HPDE6-E6E7 (cell line): ENCODE results near the gene GPHA2.
"Not testable (repeated sequence)": the region's sequence is repeated elsewhere in the genome, so short reads cannot be mapped to it uniquely, and the experiment has no call there.

Experiments
- DNase-seq: peaks from one replicate; pipeline ENCODE4 v3.0.0; 2011; ENCODE audit warnings: missing footprints; ENCODE audit errors: extremely low spot score

The GPHA2 gene, protein sequence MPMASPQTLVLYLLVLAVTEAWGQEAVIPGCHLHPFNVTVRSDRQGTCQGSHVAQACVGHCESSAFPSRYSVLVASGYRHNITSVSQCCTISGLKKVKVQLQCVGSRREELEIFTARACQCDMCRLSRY

DNA sequence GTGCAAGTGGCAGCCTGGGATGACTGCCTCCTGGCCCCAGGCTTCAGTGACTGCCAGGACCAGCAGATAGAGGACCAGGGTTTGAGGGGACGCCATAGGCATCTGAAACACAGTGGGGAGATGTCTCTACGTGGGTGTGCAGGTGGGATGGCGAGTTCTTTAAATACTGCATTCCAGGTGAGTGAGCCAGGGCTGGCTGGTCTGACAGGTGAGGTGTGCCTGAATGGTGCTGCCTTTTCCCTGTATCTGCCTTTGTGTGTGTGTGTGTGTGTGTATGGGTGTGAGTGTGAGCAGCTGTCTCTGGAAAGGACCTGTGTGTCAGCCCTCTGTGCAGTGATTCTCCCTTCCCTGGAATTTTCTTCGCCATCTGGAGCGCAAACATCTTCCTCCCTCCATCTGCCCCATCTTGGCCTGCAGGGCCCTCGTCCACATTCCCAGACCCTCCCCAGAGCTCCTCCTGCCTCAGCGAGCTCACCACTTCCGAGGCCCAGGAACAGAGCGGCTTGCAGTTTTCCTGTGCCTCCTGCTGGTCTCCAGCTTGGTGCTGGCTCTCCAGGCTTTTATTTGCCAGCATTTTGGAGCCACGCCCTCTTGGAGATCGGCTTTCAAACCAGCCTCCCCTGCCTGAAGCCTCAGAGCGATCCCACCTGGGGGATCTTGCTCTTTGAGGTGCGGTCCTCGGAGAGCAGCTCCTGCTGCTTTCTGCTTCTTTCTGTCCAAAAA lies at the start of gene GPHA2:
Gene GPHA2 (minus strand): TSS at position 535 of the 723 bp plus-strand sequence. CDS start 433 bp downstream, at position 102.
- no peak for DNase-seq

DNA sequence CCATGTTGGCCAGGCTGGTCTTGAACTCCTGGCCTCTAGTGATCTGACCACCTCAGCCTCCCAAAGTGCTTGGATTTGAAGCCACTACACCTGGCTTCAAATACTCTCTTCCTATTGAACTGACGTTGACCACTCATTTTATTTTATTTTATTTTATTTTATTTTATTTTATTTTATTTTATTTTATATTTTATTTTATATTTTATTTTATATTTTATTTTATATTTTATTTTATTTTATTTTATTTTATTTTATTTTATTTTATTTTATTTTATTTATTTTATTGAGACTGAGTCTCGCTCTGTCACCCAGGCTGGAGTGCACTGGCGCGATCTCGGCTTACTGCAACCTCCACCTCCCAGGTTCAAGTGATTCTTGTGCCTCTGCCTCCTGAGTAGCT lies 47.6 kb upstream of the GPHA2 start:
- DNase-seq, result not testable (repeated sequence)

DNA sequence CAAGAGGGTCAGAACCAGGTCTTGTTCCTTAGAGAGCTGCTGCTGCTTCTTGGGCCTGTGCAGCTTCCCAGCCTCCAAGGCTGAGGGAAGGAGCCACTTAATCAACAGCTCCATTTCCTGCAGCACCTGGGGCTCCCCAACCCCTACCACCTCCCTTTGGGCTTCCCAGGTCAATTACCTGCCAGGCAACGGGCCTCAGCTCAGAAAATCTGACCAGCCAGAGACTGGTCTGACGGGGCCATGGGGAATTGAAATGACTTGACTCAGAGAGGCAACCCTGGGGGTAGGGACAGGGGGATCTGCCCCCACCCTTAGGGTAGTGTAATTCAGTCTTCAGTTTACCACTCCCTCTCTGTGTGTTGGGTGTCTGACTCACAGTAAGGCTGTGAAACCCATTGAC lies 41.0 kb upstream of the GPHA2 start:
- no peak for DNase-seq

DNA sequence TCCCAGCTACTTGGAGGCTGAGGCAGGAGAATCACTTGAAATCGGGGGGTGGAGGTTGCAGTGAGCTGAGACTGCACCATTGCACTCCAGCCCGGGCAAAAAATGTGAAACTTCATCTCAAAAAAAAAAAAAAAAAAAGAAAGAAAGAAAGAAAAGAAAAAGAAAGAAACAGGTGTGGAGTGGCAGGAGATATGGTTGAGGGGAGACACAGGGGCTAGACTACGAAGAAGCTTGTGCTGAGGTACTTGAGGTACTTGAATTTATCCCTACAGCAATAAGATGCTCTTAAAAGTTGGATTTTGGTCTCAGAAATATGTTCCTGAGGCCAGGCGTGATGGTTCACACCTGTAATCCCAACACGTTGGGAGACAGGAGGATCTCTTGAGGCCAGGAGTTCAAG lies 38.4 kb upstream of the GPHA2 start:
- DNase-seq, result no peak

DNA sequence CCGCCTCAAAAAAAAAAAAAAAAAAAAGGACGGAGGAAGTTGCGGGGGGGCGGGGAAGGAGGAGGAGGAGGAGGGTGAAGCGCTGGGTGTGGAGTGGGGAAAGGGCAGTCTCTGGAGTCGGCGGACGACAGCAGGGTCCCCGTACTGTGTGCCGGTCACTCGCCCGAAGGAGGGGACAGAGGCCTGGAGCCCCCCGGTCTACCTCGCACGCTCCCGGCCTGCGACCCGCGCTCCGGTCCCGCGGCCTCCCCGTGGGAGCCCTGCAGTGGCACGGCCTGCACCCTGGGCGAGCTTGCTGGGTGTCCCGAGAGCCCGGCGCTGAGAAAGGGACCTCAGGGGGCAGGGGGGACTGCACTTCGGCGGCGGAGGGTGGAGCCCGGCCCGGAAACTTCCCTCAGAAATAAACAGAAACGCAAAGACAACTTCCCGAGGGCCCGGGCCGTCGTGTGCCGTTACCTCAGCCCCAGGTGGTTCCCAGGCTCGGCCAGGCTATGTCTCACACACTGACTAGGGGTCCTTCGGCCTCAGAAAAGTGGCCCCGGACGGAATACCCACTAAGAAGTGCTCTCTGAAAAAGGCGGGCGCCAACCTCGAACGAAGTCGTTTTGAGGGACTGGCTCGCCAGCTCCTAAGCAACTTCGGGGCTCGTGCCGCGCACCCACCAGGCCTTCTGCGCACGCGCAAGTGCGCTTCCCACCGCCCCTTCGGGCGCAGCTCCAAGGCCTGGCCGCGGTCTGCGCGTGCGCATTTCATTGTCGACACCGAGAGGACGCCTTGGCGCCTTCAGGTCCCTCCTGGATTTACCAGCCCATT lies 35.9 kb upstream of the GPHA2 start, which contains the start of gene MAJIN:
Gene MAJIN (minus strand): TSS at position 688 of the 813 bp plus-strand sequence. CDS start 12,703 bp downstream, outside the sequence.
- DNase-seq, result peak; percentile 57

DNA sequence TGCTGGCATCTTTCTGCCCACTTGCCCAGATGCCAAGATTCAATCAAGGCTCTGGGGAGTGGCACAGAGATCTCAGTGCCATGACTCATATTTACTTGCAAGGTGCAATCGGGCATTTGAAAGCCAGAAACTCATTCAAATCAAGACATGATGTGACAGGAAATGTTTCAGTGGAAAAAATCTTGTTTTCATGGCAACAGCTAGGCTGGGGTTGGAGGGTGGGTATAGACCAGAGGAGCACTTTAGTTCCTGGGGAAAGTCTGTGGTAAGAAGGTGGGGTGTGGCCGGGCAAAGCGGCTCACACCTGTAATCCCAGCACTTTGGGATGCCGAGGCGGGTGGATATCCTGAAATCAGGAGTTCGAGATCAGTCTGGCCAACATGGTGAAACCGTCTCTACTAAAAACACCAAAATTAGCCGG lies 35.0 kb upstream of the GPHA2 start:
- DNase-seq, result peak; percentile 78

DNA sequence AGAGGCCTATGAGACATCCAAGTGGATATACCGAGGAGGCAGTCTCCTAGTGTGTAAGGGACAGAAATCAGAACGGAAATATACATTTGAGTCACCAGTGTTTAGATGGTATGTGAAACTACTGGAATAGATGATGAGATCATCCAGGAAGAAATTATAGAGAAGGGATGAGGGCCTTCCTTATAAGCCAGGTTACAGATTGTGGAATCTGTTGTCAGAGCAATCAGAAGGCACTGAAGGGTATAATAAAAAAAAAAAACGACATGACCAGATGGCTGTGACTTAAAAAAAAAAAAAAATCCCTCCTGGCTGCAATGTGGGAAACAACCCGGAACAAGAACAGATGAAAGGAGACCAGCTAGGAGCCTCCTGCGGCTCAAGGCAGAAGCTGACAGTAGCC lies 33.5 kb upstream of the GPHA2 start:
- peak; percentile 63 for DNase-seq

DNA sequence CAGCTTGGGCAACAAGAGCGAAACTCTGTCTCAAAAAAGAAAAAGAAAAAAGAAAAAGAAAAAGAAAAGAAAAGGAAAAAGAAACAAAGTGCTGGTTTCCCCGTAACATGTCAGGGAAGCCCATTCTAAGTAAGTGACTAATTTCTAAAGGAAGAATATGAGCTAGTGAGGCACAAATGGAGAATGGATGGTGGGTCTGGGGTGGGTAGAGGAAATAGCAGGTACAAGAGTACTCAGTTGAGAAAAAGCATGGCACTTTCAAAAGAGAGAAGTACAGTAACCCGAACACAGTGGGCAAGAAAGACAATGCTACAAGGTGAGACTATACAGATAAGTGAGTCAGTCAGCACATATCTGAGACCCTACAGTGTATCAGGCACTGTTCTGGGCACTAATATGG lies 31.7 kb upstream of the GPHA2 start:
- DNase-seq, result no peak

DNA sequence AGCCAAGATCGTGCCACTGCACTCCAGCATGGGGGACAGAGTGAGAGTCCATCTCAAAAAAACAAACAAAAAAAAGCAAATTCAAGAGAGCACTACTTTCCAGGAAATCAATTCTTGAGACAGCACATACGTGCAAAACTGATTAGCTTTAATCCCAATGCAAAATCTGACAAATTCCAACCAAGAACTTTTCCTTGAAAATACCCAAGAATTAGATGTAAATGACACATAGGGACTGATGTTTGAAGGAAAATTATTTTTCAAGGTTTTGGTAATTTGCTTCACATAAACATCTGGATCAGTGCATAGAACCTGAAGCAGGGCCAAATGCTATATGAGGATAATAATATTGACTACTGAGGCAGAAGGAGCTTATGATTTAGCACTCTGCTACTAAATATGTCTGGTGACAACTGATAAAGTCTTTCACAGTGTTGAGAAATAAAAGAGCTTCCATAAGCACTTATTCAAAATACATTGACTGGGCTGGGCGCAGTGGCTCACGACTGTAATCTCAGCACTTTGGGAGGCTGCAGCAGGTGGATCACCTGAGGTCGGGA lies 27.5 kb upstream of the GPHA2 start:
- DNase-seq, result no peak

DNA sequence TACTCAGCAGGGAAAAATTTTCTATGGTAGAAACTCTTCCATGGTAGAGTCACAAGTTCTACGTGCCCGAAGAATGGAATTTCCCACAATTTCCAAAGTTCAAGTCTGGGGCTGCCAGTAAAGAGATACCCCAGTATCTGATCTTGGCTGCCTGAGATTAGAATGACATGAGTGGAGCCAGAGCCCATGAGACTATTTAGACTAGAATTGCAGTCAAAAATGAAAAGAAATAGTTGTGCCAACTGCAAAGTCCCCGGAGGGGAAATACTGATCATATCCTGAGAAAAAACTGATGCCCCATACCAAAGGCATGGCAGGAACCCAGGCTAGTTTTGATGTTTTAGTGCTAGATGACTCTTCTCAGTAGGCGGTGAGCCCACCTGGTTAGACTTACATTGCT lies 25.0 kb upstream of the GPHA2 start:
- no peak for DNase-seq

DNA sequence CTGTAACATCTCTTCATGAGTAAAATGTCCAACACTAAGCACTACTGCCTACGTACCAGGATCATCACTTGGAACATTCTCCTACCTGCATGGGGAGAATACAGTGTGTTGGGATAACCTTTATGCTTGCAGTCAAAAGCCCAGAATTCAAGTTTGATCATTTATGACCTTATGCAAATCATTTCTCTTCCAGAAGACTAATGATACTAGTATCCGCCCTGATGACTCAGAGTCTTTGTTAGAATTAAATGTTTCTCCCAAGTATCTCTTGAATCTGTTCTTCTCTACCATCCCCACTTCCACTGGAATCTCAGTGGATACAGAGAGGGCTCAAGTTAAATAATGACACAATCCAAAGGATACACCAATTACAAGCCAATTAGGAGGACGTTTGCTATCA lies 23.8 kb upstream of the GPHA2 start:
- no peak for DNase-seq

DNA sequence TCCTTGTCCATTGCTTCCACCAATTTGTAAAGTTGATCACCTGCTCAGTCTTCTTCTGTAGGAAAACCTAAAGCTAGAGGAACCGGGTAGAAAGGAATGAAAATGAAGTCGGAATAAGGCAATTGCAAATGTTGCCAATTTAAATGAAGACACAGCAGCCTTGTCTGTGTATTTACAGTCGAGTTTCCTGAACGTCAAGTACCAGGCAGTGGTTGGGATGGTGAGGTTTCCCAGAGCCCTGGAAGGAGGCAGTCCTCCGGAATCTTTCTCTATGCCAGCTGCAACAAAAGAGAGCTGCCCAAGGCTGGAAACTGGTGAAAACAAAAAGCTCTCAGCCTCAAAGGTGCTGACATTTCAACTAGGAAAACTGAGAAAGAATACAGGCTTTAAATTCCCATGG lies 18.5 kb upstream of the GPHA2 start:
- DNase-seq, result no peak

DNA sequence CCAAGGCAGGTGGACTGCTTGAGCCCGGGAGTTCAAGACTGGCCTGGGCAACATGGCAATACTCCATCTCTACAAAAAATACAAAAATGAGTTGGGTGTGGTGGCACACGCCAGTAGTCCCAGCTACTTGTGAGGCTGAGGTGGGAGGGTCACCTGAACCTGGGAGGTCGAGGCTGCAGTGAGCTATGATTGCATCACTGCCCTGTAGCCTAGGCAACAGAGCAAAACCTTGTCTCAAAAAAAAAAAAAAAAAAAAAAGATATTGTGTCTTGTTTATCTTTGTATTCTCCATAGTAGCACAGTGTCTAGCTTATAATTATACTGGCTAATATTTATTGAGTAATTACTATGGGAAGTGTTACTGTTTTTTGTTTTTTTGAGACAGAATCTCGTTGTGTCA lies 15.8 kb upstream of the GPHA2 start:
- no peak for DNase-seq

DNA sequence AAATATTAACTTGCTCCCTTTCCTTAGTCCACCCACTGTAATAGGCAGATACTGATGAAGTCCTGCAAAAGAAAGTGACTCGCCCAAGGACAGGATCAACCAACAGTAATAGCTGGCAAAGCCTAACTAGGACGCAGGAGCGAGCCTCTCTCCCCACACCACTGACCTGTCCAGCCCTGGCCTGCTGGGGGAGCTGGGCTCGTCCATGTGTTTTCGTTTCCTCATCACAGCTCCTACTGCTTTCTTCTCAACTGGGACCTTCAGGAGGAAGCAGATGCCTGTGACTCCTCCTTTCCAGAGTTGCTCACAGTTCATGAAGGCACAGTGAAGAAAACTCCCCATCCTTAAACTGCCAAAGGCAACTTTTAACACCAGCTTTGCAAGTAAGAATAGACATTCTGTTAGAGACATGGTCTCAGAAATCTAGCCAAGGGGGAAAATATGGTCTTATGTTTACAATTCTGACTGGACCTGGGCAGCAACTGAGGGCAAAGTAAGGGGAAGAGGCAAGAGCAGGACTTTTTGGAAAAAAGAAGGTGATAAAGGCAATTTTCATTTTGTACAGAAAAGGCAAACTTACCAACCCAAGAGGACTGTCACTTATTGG lies 11.6 kb upstream of the GPHA2 start:
- DNase-seq, result no peak

DNA sequence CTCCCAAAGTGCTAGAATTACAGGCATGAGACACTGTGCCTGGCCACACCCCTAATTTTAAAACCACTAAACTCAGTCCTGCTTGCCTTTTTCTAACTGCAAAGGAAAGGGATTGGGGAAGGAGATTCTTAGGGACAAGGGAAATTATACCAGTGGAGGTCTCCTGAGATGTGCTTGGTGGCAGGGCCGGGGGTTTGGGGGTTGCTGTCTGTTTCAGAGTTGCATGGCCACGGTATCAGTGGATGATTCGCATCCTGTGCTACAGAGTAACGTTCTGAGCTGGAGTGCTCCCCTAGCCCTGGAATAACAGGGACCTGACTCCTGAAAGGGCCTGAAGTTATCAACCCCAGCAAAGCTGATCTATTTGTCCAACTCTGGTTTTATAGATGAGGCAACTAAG lies 846 bp upstream of the GPHA2 start:
- no peak for DNase-seq

DNA sequence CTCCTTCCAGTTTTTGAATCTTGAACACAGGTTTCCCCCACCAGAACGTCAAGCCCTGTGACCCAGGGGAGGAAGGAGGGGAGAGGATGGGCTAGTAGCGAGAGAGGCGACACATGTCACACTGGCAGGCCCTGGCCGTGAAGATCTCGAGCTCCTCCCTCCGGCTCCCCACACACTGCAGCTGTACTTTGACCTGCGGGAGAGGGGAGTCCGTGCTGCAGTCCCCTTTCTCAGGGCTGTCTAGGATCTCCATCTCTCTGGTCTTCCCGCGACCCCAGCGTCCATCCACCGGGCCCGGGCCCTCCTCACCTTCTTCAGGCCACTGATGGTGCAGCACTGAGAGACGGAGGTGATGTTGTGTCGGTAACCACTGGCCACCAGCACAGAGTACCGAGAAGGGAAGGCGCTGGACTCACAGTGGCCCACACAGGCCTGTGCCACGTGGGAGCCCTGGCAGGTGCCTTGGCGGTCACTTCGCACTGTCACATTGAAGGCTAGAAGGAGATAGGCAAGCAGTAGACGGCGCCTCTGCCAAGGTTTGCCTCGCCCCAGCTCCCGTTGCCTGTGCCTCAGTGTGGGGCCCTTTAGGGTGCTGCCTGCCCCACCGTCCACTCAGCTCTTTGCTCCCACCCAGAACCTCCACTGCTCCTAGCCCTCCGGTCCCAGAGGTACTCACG lies 873 bp downstream of the GPHA2 start:
- DNase-seq, result no peak

DNA sequence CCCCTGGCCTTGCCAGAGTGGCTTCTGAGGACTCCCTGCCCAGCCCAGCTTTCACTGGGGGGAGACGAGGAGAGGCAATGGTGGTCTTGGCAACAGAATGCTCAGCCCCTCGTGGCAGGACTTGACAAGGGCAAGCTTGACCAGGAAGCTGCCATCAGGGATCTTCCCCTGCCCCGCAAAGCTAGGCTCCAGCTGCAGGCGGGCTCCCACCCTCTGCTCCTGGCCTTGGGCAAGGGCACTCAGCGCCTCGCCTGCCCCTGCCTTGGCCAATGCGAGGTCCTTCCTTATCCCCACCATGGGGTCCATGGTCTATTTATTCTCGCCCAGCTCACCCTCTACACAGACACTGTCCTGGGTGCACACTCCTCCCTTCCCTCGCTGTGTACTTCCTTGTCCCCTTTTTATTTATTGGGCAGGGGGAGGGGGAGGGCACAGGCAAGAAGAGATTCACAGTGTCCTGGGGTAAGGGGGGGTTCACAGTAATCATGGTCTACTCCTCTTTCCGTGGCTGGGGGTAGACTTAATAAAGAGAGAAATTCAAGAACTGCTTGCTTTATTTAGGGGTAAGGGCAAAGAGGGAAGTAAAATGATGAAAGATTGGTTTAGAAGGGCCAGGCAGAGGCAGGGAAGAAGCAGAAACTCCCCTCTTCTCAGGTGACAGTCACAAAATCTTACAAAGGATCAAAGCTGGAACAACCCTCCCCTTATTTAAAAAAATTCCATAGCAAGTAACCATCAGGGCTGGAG lies 1.6 kb downstream of the GPHA2 start:
- no peak for DNase-seq

DNA sequence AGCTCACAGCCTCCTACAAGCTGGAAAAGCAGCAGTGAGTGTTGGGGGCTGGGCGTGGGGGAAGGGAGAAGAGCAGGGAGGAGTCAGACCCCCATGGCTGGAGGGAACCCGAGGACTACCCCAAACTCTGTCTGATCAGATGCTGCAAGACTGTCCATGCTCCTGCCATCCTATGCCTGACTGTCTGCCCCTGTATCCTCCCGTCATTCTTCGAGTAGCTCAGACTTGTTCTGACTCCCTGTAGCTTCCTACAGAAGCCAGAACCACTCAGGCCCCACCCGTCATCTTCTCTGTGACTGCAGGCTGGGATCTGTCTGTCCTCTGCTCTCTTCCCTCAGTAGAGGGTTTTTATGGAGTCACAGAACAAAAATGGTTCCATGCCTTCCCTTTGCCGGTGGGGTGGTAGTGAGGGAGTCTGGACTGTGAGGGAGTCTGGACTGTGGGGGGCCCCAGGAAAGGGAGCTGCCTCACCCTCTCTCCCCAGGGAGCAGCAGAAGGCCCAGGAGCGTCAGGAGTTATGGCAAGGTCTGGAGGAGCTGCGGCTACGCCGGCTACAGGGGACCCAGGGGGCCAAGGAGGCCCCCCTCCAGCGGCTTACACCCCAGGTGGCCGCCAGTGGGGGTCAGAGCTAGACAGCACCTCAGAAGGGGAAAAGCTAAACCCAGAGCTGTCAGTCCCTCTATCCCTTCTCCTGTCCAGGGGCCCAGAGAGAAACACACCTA lies 2.3 kb downstream of the GPHA2 start:
- DNase-seq, result no peak

DNA sequence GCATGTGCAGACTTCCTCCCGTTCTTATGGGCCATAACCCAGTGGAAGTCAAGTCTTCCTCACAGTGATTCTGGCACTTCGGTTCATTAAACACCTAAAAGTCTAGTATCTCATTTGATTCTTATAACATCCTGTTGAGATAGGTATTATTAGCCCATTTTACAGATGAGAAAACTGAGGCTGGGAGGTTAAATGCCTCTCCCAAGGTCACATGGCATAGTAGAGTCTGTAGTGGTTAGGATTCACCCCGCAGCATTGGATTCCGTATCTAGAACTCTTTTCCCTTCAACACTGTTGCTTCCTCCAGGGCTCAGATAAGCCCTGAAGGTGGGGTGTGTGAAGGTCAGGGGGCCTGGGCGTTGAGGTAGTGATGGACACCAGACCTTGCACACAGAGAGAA lies 3.4 kb downstream of the GPHA2 start:
- DNase-seq, result no peak

DNA sequence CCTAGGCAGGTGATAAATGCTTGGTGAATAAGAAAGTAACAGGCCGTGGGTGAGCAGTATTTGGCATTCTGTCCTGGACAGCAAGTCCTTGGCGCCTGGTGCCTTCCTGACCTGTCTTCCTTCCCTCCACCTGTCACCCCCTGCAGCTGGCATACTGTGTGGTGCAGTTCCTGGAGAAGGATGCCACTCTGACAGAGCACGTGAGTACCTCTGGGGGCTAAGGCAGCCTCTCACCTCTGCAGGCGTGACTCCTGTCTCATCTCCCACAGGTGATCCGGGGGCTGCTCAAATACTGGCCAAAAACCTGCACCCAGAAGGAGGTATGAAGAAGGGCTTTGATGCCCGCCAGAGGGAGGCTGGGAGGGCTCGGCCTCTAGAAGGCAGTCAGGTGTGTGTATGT lies 4.4 kb downstream of the GPHA2 start:
- no peak for DNase-seq
